HG03521 (cell line): ENCODE measurements around the gene UNC5A.

Source experiments
- ATAC-seq: cut with Tn5 transposase; IDR thresholded peaks from one replicate; pipeline ENCODE4 v1.9.1; 2021; ENCODE audit warnings: mild to moderate bottlenecking, moderate library complexity; ENCODE audit not compliant: unreplicated experiment

The UNC5A gene

DNA sequence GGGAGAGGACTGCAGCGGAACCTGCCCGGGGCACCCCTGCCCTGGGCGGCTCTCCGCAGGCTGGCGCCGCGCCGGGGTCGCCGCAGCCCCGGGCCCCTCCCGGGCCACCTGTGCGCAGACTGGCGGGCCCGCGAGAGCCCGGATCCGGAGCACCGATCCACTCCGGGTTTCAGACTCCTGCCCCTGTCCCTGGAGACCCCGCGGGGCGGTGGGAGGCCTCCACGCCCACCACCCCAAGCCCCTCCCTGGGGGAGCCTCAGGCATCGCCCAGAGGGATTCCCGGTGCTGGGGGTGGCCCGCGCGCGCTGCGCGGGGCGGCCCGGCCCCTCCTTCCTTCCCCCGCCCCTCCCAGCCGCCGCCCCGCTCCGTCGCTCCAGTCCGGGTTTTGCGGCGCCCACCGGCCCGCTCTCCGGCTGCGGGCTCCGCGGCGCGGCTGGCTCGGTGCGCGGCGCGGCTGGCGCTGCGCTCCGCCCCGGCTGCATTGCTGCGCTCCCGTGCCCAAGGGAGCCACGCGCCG, at the start of gene UNC5A:
Gene UNC5A, plus strand, starts transcription at position 479 of the 517 bp plus-strand sequence. CDS start 192 bp downstream, outside the sequence.
- no peak for ATAC-seq

DNA sequence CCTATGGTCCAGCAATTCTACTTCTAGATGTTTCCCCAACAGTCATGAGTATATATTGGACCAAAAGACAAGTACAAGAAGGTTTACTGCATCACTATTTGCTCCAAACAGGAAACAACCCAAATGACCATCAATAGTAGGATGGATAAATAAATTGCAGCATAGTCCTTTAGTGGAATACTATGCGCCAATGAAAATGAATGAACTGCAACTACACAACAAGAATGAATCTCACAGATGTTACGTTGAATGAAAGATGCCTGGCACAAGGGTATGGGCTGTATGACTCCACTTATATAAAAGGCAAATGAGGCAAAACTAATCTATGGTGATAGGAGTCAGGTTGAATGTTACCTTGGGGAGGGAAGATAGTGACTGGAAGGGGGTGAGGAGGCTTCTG, 48.6 kb upstream of the UNC5A start:
- no peak for ATAC-seq

DNA sequence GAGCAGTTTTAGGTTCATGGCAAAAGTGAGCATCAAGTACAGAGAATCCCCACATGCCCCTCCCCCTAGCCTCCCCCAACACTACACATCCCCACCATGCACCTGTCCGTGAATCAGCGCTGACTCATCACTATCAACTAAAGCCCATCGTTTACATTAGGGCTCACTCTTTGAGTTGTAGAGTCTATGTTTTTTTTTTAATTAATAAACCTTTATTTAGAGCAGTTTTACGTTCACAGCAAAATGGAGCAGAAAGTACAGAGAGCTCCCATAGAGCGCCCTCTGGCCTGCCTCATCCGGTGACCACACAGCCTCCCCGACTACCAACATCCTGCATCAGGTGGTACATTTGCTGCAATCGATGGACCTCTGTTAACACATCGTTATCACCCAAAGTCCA, 47.9 kb upstream of the UNC5A start:
- ATAC-seq: no peak

DNA sequence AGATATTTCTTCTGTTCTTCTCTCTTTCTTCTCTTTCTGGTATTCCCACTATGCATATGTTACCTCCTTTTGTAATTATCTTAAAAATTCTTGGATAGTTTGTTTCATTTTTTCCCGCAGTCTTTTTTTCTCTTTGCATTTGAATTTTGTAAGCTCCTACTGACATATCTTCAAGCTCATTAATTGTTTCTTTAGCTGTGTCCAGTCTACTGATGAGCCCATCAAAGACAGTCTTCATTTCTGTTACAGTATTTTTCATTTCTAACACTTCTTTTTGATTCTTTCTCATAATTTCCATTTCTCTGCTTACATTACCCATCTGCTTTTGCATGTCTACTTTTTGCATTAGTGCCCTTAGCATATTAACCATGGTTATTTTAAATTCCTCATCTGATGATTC, 44.7 kb upstream of the UNC5A start:
- no peak for ATAC-seq

DNA sequence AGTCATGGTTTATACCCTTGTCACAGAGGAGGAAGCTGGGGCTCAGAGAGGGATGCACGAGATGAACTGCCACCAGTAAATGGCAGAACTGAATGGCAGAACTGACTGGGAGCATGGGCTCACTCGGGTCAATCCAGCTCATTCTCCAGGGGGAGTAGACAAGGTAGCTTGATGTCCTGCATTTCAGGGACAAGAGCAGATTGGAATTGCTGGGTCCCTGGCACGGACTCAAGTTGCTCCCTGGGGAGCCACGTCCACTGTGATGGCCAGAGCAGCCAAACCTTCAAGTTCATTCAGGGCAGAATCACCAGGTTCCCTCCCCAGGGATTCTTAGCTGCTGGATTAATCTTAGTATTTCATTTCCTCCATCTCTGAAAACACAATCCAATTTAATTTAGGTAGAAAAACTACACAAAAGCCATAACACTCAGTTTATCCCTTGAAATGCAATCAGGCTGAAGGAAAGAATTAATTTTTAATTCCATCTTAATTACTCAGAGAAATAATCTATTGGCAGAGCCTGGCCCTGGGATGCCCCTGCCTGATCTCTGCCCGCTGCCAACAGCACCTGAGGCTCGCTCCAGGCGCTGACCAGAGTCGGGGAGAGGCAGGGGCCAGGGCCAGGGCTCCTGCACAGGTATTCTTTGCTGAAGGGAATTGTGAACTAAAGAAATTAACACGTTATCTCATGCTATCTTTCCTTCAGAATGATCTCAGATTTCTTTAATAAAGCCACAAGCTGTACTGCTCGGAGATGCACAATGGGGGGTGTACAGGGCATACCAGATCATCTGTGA, 42.0 kb upstream of the UNC5A start:
- ATAC-seq: no peak

DNA sequence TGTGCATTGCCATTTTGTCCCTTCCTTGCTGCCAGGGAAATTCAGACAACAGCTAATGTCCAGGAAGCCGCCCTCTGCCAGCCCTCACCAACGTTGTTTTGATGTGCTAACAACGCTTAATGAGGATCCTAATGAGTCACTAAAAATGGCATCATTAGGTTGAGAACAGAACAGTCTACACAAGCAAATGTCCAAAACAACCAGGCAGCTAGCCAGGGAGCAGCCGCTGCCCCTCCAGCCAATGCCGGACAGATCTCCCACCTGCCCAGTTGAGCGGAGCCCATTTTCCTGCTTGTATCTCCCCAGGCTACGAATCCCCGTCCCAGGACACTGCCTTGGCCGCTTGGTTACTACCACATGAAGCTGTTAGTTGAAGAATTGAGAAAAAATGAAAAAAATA, 40.4 kb upstream of the UNC5A start:
- ATAC-seq: no peak

DNA sequence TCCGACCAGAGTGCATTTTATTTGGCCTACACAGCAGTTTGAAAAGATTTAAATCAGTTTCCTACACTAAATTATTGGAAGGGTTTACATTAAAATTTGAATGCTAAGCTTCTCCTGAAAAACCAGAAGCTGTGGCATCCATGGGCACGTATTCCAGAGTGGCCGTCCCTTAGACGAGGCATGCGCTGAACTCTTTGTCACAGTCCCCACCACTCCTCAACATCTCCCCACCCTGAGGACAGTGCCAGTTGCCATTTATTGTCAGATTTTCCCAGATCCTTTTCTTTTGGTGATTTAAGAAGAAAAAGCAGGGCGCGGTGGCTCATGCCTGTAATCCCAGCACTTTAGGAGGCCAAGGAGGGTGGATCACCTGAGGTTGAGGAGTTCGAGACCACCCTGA, 39.9 kb upstream of the UNC5A start:
- no peak for ATAC-seq

DNA sequence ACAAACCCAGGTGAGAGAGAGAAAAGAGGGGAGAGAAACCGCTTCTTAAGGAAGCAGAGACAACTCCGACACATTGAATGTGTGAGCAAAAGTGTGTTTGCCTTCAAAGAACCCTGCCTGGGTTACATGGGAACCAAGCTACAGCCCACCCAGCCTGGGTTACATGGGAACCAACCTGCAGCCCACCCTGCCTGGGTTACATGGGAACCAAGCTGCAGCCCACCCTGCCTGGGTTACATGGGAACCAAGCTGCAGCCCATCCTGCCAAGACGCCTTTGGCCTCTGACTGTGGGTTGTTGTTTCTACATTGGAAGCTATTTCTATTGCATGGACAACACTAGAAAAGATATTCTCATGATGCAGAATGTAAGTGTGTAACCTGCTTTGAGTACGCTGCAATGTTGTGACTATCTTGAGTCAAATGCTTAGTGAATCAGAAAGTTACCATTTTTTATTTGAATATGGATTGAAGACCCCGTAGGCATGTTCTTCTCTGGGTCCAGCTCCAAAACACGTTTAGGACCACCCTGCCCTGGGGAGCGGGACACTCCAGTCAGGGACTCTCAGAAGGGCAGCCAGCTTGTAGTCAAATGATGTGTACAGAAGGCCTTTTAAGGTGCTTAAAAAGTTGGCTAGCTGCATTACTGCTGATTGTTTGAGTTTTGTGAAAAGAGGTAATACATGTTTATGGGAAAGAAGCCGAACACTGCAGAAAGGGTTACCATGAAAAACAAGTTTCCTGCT, 39.1 kb upstream of the UNC5A start:
- no peak for ATAC-seq

DNA sequence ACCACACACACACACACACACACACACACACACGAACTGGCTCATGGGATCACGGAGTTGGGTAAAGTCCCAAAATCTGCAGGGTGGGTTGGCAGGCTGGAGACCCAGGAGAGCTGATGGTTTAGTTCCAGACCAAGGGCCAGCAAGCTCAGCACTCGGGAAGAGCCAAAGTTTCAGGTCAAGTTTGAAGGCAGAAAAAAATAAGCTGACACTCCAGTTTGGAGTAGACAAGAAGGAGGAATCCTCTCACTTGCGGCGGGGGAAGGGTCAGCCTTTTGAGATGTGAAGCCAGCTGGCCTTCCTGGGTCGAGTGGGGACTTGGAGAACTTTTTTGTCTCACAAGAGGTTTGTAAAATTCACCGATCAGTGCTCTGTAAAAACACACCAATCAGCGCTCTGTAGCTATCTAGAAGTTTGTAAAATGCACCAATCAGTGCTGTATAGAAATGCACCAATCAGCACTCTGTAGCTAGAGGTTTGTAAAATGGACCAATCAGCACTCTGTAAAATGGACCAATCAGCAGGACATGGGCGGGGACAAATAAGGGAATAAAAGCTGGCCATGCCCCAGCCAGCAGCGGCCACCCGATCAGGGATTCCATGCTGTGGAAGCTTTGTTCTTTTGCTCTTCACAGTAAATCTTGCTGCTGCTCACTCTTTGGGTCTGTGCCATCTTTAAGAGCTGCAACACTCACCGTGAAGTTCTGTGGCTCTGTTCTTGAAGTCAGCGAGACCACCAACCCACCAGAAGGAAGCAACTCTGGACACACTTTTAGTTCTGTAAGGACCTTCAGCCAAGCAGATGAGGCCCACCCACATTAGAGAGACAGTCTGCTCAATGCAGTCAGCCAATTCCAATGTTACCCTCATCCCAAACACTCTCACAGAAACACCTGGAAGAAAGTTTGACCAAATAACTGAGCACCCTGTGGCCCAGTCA, 37.8 kb upstream of the UNC5A start:
- ATAC-seq: no peak

DNA sequence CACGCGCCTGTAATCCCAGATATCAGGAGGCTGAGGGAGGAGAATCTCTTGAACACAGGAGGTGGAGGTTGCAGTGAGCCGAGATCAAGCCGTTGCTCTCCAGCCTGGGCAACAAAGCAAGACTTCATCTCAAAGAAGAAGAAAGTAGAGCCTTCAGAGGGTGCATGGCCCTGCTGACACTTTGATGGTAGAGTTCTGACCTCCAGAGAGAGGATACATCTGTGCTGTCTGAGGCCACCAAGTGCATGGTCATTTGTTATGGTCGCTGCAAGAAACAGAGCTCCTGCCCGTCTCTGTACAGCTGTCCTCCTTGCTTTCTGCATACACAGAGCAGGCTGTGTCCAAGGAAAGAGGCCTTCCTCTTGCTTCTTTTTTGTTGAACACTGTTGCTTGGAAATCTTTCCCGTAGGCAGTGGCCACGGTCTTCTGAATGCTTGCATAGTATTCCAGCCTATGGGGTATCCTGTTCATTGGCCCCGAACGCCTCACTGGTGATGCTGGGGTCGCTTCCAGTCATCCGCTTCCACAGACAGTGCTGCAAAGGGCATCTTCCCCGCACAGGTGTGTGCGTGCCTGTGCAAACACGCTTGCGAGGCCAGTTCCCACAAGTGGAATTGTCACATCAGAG, 36.8 kb upstream of the UNC5A start:
- ATAC-seq: no peak

DNA sequence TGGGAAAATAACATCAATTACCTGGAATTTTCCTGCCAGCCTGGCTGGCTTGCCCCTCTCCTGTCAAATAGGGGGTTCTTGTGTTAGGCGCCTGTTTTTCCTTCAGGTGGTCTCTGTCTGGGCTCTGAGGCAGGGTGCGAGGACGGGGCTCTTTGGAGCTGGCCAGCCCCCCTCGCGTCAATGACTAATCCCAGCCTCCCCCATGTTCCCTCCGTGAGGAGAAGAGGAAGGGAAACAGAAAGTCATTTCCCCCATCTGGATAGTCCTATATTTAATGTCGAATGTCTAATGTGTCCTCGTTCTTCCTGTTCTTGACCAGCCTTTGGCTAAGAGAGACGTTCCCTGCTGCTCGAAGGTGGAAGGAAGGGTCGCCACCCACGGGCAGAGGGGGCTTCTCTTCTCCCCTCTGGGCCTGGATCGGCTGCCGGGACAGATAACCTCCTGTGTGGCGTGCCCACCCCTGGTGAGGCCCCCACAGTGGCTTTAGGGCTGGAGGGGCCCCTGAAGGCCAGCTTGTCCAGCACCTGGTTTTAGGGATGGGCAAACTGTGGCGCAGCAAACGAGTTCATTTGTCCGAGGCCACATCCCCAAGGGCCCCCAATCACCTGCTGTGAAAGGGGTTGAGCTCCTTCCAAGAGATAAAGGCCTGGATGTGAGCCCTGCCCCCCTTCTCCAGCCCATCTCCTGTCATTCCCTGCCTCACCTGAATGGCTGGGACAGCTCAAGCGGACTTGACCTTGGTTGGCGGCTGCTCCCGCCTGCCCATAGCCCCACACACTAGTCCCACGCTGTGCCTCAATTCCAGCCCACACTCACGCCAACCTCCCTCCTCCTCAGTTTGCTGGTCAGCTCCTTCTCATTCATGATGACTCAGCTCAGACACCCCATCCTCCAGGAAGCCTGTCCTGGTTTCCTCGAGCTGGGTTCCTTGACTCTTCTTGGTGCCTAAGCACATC, 35.9 kb upstream of the UNC5A start:
- ATAC-seq: no peak

DNA sequence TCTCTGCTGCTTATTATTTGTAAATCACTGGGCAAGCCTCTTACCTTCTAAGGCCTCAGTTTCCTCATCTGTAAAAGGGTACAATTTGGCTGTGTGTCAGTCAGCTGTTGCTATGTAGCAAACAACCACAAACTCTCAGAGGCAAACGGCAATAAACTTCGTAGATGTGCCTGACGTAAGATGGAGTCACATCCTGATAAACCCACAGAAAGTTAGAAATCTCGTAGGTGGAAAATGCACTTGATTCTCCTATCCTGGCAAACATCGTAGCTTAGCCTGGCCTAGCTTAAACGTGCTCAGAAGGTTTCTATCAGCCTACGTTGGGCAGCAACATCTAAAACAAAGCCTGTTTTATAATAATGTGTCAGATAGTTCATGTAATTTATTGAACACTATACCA, 35.0 kb upstream of the UNC5A start:
- ATAC-seq: no peak

DNA sequence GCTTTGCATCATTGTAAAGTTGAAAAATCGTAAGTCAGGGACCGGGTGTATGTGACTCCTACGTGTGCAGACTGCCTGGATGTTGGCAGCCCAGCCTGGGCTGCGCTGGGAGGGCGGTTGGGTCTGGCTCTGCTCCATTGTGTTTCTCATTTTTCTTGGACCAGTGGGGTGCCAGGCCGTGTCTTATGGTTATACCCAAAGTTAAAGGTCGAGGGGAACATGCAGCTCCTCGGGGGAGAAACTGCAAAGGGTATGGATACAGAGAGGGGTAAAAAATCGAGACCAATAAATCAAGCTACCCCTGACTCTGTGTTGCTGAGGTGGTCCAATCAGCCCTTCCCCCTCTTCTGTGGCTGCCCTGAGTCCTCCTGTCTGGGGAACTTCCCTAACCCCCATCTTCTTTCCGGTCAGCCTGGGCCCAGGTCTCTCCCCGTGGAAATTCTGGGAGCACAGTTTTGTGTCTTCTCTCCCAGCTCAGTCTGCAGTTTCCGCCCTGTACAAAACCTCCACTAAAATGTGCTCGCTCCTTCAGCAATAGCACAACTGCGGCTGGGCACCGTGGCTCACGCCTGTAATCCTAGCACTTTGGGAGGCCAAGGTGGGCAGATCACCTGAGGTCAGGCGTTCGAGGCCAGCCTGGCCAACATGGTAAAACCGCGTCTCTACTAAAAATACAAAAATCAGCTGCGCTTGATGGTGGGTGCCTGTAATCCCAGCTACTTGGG, 34.1 kb upstream of the UNC5A start:
- no peak for ATAC-seq

DNA sequence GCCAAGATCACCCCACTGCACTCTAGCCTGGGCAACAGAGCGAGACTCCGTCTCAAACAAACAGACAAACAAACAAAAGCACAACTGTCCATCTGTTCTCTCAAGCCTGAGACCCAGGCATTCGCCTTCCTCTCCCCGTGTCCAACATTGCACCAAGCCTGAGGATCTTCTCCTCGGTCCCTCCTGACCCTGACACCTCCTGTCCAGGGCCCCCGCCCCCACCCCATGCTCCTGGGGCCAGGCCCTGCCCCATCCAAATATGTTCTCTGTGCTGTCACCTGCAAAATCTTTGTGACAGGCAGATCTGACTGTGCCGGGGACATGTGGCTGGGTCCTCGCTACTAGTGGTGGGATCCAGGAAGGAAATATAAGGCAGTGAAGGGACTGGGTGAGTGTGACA, 33.4 kb upstream of the UNC5A start:
- no peak for ATAC-seq

DNA sequence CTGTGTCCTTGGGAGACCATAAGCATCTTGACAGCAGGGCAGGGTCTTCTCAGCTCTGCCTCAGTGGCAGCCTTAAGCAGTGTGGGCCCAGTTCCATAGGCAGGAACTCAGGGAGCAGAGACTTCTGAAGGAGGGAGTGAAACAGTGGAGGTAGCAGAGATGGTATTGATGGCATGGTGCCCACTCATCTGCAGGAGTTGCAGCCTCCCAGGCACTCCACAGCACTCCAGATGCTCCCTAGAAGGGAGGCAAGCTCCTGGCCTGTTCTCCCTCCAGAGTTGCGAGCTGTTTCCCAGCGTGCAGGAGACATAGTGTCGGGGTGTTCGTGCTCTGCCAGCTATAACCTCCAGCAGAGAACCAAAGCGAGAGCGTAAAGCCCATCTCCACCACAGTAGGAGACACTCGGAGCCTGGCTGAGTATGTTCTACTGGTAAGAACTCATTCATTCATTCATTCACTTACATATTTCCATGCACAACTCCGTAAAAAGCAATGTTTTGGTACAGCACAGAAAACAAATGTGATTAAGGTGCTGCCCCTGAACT, 31.4 kb upstream of the UNC5A start:
- no peak for ATAC-seq

DNA sequence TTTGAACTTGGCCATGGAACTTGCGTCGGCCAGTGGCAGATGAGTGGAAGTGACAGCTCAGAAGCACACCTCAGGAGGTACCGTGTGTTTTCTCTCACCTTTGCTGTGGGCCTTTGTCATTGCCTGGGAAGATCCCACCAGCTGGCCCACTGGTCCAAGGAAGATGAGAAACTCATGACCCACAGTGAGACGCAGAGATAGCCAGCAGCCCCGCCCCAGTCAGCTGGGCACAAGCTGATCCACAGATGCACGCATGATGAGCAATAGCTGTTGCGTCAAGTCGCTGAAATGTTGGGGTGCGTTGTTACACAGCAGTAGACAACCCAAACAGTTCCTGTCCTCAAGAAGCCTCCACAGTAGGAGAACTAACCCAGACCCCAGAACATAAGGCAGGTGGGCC, 30.8 kb upstream of the UNC5A start:
- ATAC-seq: no peak

DNA sequence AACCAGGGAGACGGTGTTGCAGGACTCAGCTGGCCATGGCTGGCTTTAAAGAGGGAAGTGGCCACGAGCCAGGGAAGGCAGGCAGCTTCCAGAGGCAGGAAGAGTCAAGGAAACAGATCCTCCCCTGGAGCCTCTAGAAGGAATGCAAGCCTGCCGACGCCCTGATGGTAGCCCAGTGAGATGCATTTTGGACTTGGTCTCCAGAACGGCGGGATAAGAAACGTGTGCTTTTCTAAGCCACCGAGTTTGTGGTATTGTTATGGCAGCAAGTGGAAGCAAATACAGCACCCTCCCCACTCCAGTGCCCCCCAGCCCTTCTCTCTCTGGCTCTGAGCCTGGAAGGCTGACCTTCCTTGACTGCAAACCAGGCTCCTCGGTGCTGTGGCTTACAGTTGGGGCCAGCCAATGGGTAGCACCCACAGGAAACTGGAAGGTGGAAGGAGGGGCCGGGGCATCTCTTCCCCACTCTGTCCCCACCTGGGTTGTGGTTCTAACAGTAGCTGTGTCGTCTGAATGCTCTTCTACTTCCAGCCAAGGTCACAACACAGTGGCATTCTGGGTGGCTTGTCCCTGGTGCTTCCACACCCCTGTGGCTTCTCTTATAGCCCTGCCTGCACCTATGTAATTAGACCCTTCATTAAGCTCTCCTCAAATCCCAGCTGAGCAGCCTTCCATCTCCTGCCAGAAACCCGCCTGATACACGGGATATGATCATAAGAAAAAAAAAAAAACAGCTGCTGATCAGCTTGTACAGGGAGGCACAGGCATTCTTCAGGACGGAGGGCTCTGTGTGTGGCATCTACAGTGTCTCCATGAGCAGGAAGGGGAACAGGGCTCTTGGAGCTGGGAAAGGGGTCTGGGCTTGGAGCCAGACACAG, 29.9 kb upstream of the UNC5A start:
- no peak for ATAC-seq

DNA sequence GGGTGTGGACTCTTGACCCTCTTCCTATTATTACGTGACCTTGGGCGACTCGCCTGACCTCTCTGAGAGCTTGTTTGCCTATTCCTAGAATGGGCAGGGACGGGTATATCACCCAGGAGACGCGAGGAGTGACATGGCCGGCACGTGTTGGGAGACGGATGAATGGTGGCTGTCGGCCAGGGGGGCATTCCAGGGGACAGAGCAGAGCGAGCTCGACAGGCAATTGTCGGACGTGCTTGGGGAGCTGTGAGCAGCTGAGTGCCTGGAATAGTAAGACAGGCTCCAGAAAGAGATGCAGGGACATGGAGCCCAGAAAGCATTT, 29.3 kb upstream of the UNC5A start:
- ATAC-seq: no peak
